ENCODE measurements around the gene PTPRCAP. TPM values are rescaled to one million over a fixed set of nuclear protein-coding genes. Genes with fewer than 3 reads are reported as not detected.
"Not testable (repeated sequence)": the region's sequence is repeated elsewhere in the genome, so short reads cannot be mapped to it uniquely, and the experiment has no call there.

PTPRCAP gene
- total RNA-seq, 1 experiment from 2014 or later = 0.56 TPM

GRCh38 chr11:67466367-67466766 lies 28.9 kb upstream of the PTPRCAP start:
- no TSS peak for BruUV-seq (replicated peaks)
- Histone ChIP-seq H3K4me1 (ENCODE audit: insufficient read depth, low read length, poor library complexity, severe bottlenecking) (peaks cover 11% of the 10 kb centered on the region), H3K4me3 (ENCODE audit: low read depth, low read length, poor library complexity, severe bottlenecking) (no peak overlapping the region), H3K9me3 (ENCODE audit: low read depth, low read length, poor library complexity, severe bottlenecking) (no peaks in the 10 kb centered on the region), H3K27ac (ENCODE audit: low read depth, low read length, poor library complexity, severe bottlenecking) (no peak overlapping the region), H3K27me3 (replicated peaks; ENCODE audit: insufficient read depth, low read depth, low read length, poor library complexity) (no peaks in the 10 kb centered on the region), H3K36me3 (ENCODE audit: insufficient read depth, low read length, poor library complexity, severe bottlenecking) (no peaks in the 10 kb centered on the region)
- no peak for DNase-seq (ENCODE audit: low spot score)
- ChIA-PET CTCF (interaction anchor here (0.7 kb wide), 1 partner anchor 64 kb away, joined by 3 read pairs; the partner anchor contains the start of gene PPP1CA), POLR2A (ENCODE audit: low non-redundant PET) (no interaction called here)
- TF ChIP-seq CTCF (conservative IDR thresholded peaks at IDR 0.05; ENCODE audit: low read depth, low read length) (no peak), EZH2 (IDR thresholded peaks at IDR 0.05; ENCODE audit: borderline replicate concordance, low read depth, low read length, poor library complexity, severe bottlenecking) (no peak)
- intact Hi-C loops (cut with micrococcal nuclease; ENCODE audit: unreplicated experiment) = no loop called here

GRCh38 chr11:67465530-67465929 lies 28.0 kb upstream of the PTPRCAP start:
- intact Hi-C loops (cut with micrococcal nuclease; ENCODE audit: unreplicated experiment); BruUV-seq (replicated peaks); H3K27ac ChIP-seq (ENCODE audit: low read depth, low read length, poor library complexity, severe bottlenecking); DNase-seq (ENCODE audit: low spot score); H3K36me3 ChIP-seq (ENCODE audit: insufficient read depth, low read length, poor library complexity, severe bottlenecking); POLR2A ChIA-PET (ENCODE audit: low non-redundant PET); H3K9me3 ChIP-seq (ENCODE audit: low read depth, low read length, poor library complexity, severe bottlenecking); CTCF ChIA-PET; H3K27me3 ChIP-seq (replicated peaks; ENCODE audit: insufficient read depth, low read depth, low read length, poor library complexity): not testable (repeated sequence)
- H3K4me3 ChIP-seq (ENCODE audit: low read depth, low read length, poor library complexity, severe bottlenecking) = peak overlapping the region; percentile 80
- peaks cover 11% of the 10 kb centered on the region for H3K4me1 ChIP-seq (ENCODE audit: insufficient read depth, low read length, poor library complexity, severe bottlenecking)

GRCh38 chr11:67465189-67465510 lies 27.7 kb upstream of the PTPRCAP start:
- TF ChIP-seq EZH2 (IDR thresholded peaks at IDR 0.05; ENCODE audit: borderline replicate concordance, low read depth, low read length, poor library complexity, severe bottlenecking) = no peak
- TF ChIP-seq CTCF (conservative IDR thresholded peaks at IDR 0.05; ENCODE audit: low read depth, low read length) = no peak
- H3K9me3 ChIP-seq (ENCODE audit: low read depth, low read length, poor library complexity, severe bottlenecking) = no peaks in the 10 kb centered on the region
- no peak for DNase-seq (ENCODE audit: low spot score)
- peak overlapping the region; percentile 78 for H3K27ac ChIP-seq (ENCODE audit: low read depth, low read length, poor library complexity, severe bottlenecking)
- no peaks in the 10 kb centered on the region for H3K36me3 ChIP-seq (ENCODE audit: insufficient read depth, low read length, poor library complexity, severe bottlenecking)
- peak overlapping the region; percentile 80 for H3K4me3 ChIP-seq (ENCODE audit: low read depth, low read length, poor library complexity, severe bottlenecking)
- ChIA-PET POLR2A (ENCODE audit: low non-redundant PET) (no interaction called here), CTCF (no interaction called here)
- H3K4me1 ChIP-seq (ENCODE audit: insufficient read depth, low read length, poor library complexity, severe bottlenecking) = peaks cover 11% of the 10 kb centered on the region
- BruUV-seq (replicated peaks) = no TSS peak
- H3K27me3 ChIP-seq (replicated peaks; ENCODE audit: insufficient read depth, low read depth, low read length, poor library complexity) = no peaks in the 10 kb centered on the region
- intact Hi-C loops (cut with micrococcal nuclease; ENCODE audit: unreplicated experiment) = no loop called here

- H3K4me3 ChIP-seq (ENCODE audit: low read depth, low read length, poor library complexity, severe bottlenecking) = peak overlapping the region; percentile 80
- no peak for TF ChIP-seq EZH2 (IDR thresholded peaks at IDR 0.05; ENCODE audit: borderline replicate concordance, low read depth, low read length, poor library complexity, severe bottlenecking)
- TF ChIP-seq CTCF (conservative IDR thresholded peaks at IDR 0.05; ENCODE audit: low read depth, low read length) = no peak
- H3K9me3 ChIP-seq (ENCODE audit: low read depth, low read length, poor library complexity, severe bottlenecking) = no peaks in the 10 kb centered on the region
- H3K27me3 ChIP-seq (replicated peaks; ENCODE audit: insufficient read depth, low read depth, low read length, poor library complexity) = no peaks in the 10 kb centered on the region
- POLR2A ChIA-PET (ENCODE audit: low non-redundant PET) = no interaction called here
- intact Hi-C loops (cut with micrococcal nuclease; ENCODE audit: unreplicated experiment) = no loop called here
- peak overlapping the region; percentile 78 for H3K27ac ChIP-seq (ENCODE audit: low read depth, low read length, poor library complexity, severe bottlenecking)
- peak; percentile 85 for DNase-seq (ENCODE audit: low spot score)
- CTCF ChIA-PET = no interaction called here
- no TSS peak for BruUV-seq (replicated peaks)
- peaks cover 11% of the 10 kb centered on the region for H3K4me1 ChIP-seq (ENCODE audit: insufficient read depth, low read length, poor library complexity, severe bottlenecking)
- no peaks in the 10 kb centered on the region for H3K36me3 ChIP-seq (ENCODE audit: insufficient read depth, low read length, poor library complexity, severe bottlenecking)
Measured at GRCh38 chr11:67464411-67465188, 27.1 kb upstream of the PTPRCAP start.
